GM18867 (cell line): ENCODE results near the gene YWHAG.

Experiments used
- ATAC-seq: cut with Tn5 transposase; IDR thresholded peaks from one replicate; pipeline ENCODE4 v1.9.1; 2021; ENCODE audit warnings: mild to moderate bottlenecking, moderate library complexity; ENCODE audit not compliant: unreplicated experiment

Gene YWHAG

GRCh38 chr7:76278540-76278939 is 80.3 kb downstream of the YWHAG start:
- no peak for ATAC-seq
